ENCODE data around the gene AJAP1.
A peak's percentile ranks its signal among the peaks of the same experiment; 100 is the strongest.

DNA sequence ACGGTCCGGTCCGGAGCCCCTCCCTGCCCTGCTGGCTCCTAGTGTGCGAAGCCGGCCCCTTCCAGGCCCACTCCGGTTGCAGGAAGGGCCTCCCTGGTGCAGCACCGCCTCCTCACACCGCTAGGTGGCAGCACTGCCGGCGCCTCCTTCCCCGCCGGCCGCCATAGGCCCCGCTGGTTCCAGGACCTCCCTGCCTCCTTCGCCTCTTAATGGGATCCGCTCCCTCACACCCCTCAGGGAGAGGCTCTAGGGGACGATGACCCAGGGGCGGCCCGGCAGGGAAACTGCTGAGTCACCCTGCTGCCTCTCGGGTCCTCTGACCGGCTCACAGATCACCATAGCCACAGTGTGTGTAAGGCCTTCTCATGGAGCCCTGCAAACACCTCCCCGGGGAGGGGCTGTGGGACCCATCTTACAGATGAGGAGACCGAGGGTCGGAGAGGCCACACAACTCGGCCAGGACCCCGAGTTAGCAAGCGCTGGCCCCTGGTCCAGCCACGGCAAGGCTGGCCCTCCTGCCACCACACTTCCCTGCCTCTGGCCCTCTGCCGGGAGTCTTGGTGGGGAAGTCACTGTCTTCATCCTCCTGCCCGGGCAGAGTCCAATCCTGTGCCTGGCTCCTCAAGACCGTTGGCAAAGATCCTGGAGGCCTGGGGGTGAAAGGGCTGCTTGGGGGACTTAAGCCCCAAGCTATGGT lies 1.6 kb upstream of the AJAP1 start:
- TF ChIP-seq, protein P1, sequence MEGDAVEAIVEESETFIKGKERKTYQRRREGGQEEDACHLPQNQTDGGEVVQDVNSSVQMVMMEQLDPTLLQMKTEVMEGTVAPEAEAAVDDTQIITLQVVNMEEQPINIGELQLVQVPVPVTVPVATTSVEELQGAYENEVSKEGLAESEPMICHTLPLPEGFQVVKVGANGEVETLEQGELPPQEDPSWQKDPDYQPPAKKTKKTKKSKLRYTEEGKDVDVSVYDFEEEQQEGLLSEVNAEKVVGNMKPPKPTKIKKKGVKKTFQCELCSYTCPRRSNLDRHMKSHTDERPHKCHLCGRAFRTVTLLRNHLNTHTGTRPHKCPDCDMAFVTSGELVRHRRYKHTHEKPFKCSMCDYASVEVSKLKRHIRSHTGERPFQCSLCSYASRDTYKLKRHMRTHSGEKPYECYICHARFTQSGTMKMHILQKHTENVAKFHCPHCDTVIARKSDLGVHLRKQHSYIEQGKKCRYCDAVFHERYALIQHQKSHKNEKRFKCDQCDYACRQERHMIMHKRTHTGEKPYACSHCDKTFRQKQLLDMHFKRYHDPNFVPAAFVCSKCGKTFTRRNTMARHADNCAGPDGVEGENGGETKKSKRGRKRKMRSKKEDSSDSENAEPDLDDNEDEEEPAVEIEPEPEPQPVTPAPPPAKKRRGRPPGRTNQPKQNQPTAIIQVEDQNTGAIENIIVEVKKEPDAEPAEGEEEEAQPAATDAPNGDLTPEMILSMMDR (IDR thresholded peaks at IDR 0.05; ENCODE audit: low read depth, low read length) = peak; percentile 81
- TF ChIP-seq EZH2phosphoT487 (IDR thresholded peaks at IDR 0.05; ENCODE audit: low read depth) = no peak

Data from OCI-LY3 (cell line).